Activated T-cell treated with anti-CD3 and anti-CD28 coated beads, Interleukin-2, amount 50 U/mL, for 72 hours (primary cell): Measurements from ENCODE around the gene TLL2. TPM values are rescaled to one million over a fixed set of nuclear protein-coding genes. Genes with fewer than 3 reads are reported as not detected.

Experiments
- ATAC-seq, 2 donors: fragments of 150-1000 bp; cut with Tn5 transposase; replicated peaks in 1 of 2; 2 replicates each; pipeline ENCODE4 v1.10.0; 2021; ENCODE audit warnings: moderate library complexity in 2 of 2, mild to moderate bottlenecking in 1 of 2
- DNase-seq, 2 donors: peaks; one replicate each; pipeline ENCODE4 v3.0.0; 2021 to 2022; ENCODE audit warnings: mixed read lengths in 1 of 2
- H3K27ac Mint-ChIP-seq: one replicate; pipeline ENCODE4 v1.8.0; 2022; ENCODE audit warnings: mild to moderate bottlenecking, moderate library complexity, mixed read lengths
- H3K27me3 Mint-ChIP-seq: one replicate; pipeline ENCODE4 v1.8.0; 2022; ENCODE audit warnings: low read depth, mixed read lengths
- H3K36me3 Mint-ChIP-seq, 2 donors: one replicate each; pipeline ENCODE4 v1.8.0; 2022; ENCODE audit warnings: mixed read lengths in 2 of 2, mild to moderate bottlenecking in 1 of 2; ENCODE audit not compliant: insufficient read depth in 2 of 2
- H3K4me1 Mint-ChIP-seq: one replicate; pipeline ENCODE4 v1.8.0; 2022; ENCODE audit warnings: low read depth, mixed read lengths
- H3K4me3 Mint-ChIP-seq, 2 donors: one replicate each; pipeline ENCODE4 v1.8.0; 2022; ENCODE audit warnings: mild to moderate bottlenecking in 2 of 2, mixed read lengths in 2 of 2, moderate library complexity in 2 of 2
- H3K9me3 Mint-ChIP-seq, 2 donors: one replicate each; pipeline ENCODE4 v1.8.0; 2022; ENCODE audit warnings: mixed read lengths in 2 of 2
- total RNA-seq, 2 donors: library from RNA; stranded (reverse); gene quantifications; one replicate each; pipeline ENCODE4 v1.2.3, GENCODE V29; 2022

The TLL2 gene
- total RNA-seq, 2 donors from 2014 or later: 0.09 TPM; not detected in 1

- no peaks in the 10 kb centered on the region for H3K36me3 Mint-ChIP-seq
- ATAC-seq (no peak), DNase-seq (no peak)
- H3K4me1 Mint-ChIP-seq: no peaks in the 10 kb centered on the region
- no peak overlapping the region for H3K27ac Mint-ChIP-seq
- H3K27me3 Mint-ChIP-seq: peaks cover 15% of the 10 kb centered on the region
- no peaks in the 10 kb centered on the region for H3K9me3 Mint-ChIP-seq
- no peak overlapping the region for H3K4me3 Mint-ChIP-seq
Observed at GRCh38 chr10:96360331-96360730, 153.4 kb downstream of the TLL2 start.

GRCh38 chr10:96359616-96360015 is 154.1 kb downstream of the TLL2 start:
- H3K9me3 Mint-ChIP-seq: no peaks in the 10 kb centered on the region

GRCh38 chr10:96358851-96359540 is 154.7 kb downstream of the TLL2 start, which contains the start of gene OPALIN:
Gene OPALIN (minus strand): TSS chr10:96359002. CDS start chr10:96358896, 106 bp downstream.
- H3K9me3 Mint-ChIP-seq: no peaks in the 10 kb centered on the region
- H3K27ac Mint-ChIP-seq: no peak within 1 kb of the TSS
- peaks cover 15% of the 10 kb centered on the region for H3K27me3 Mint-ChIP-seq
- DNase-seq: no peak
- no peak for ATAC-seq
- no peaks in the 10 kb centered on the region for H3K4me1 Mint-ChIP-seq
- H3K36me3 Mint-ChIP-seq: no peaks in the 10 kb centered on the region
- no peak within 1 kb of the TSS for H3K4me3 Mint-ChIP-seq

More at GRCh38 chr10:96359616-96360015, 154.1 kb downstream of the TLL2 start:
- DNase-seq (no peak), ATAC-seq (no peak)
- Mint-ChIP-seq H3K27me3 (peaks cover 15% of the 10 kb centered on the region), H3K4me1 (no peaks in the 10 kb centered on the region), H3K27ac (no peak overlapping the region), H3K36me3 (no peaks in the 10 kb centered on the region), H3K4me3 (no peak overlapping the region)

- no peaks in the 10 kb centered on the region for H3K36me3 Mint-ChIP-seq
- no peaks in the 10 kb centered on the region for H3K9me3 Mint-ChIP-seq
- DNase-seq (no peak), ATAC-seq (no peak)
- no peak overlapping the region for H3K27ac Mint-ChIP-seq
- no peaks in the 10 kb centered on the region for H3K4me1 Mint-ChIP-seq
- H3K27me3 Mint-ChIP-seq: peaks cover 15% of the 10 kb centered on the region
- no peak overlapping the region for H3K4me3 Mint-ChIP-seq
Observed at GRCh38 chr10:96357038-96357620, 156.6 kb downstream of the TLL2 start.

DNA sequence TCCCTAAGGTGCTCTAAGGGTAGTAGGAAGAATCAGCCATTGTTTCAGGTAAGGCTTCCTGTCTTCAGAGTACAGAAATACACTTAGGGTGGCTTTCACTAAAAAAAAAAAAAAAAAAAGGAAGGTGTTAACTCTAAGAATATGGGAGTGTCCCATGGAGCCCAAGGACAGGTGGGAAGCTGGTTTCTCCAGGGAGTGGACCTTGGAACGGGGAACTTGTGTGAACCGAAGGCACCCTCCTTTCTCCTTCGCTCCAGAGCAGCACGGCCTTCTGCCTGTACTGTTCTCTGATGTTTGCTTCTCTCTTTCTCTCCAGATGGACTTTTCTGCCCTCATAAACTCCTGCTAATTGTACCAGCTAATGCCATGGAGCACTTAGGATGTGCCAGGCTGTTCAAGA is 161.1 kb downstream of the TLL2 start:
- Mint-ChIP-seq H3K27me3 (peaks cover 17% of the 10 kb centered on the region), H3K4me1 (no peaks in the 10 kb centered on the region), H3K9me3 (no peaks in the 10 kb centered on the region), H3K36me3 (no peaks in the 10 kb centered on the region), H3K4me3 (no peak overlapping the region), H3K27ac (no peak overlapping the region)
- DNase-seq (no peak), ATAC-seq (no peak)

DNA sequence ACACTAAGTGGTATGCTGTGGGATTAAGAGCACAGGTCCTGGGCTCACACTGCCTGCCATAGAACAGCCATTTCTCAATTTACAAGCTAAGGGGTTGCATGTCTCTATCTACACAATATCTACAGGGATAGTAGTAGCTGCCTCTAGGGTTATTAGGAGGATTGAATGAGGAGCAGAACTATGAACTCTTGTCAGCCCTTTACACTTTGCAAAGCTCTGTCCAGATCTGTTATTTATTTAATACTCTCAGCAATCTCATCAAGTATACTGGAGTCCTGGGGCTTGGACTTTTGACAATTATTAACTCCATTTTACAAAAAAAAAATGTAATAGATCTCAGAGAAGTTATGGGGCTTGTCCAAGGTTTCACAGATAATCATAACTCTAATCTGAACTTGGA is 161.7 kb downstream of the TLL2 start:
- Mint-ChIP-seq H3K27ac (no peak overlapping the region), H3K27me3 (peaks cover 20% of the 10 kb centered on the region), H3K4me3 (no peak overlapping the region), H3K9me3 (no peaks in the 10 kb centered on the region), H3K36me3 (peaks cover 0 to under 1% of the 10 kb centered on the region in 2 donors), H3K4me1 (no peaks in the 10 kb centered on the region)
- no peak for DNase-seq
- no peak for ATAC-seq

DNA sequence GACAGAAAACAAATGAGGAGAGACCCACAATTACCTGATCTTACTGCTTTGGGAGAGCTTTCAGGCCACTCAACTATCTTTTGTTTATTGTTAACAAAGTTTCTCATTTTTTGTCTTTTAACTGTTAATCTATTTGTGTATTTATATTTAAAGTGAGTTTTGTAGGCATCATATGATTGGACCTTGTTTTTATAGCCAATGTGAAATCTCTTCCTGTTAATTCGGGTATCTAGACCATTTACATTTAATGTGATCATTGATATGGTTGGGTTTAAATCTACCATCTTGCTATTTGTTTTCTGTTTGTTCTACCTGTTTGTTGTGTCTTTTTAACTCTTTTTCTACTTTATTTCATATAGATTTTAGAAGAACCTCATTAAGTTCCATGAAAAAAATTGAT is 167.4 kb downstream of the TLL2 start:
- Mint-ChIP-seq H3K9me3 (peaks cover 5 to 7% of the 10 kb centered on the region in 2 donors), H3K27me3 (peaks cover 20% of the 10 kb centered on the region), H3K27ac (no peak overlapping the region), H3K36me3 (peaks cover 5 to 11% of the 10 kb centered on the region in 2 donors), H3K4me3 (no peak overlapping the region), H3K4me1 (peaks cover 13% of the 10 kb centered on the region)
- no peak for DNase-seq
- no peak for ATAC-seq

GRCh38 chr10:96345222-96345621 is 168.5 kb downstream of the TLL2 start:
- H3K36me3 Mint-ChIP-seq: peaks cover 5 to 11% of the 10 kb centered on the region in 2 donors
- no peak for DNase-seq
- H3K27ac Mint-ChIP-seq: no peak overlapping the region
- peaks cover 23% of the 10 kb centered on the region for H3K4me1 Mint-ChIP-seq
- no peak overlapping the region for H3K4me3 Mint-ChIP-seq
- H3K9me3 Mint-ChIP-seq: peaks cover 5 to 7% of the 10 kb centered on the region in 2 donors
- H3K27me3 Mint-ChIP-seq: peaks cover 15% of the 10 kb centered on the region
- no peak for ATAC-seq

DNA sequence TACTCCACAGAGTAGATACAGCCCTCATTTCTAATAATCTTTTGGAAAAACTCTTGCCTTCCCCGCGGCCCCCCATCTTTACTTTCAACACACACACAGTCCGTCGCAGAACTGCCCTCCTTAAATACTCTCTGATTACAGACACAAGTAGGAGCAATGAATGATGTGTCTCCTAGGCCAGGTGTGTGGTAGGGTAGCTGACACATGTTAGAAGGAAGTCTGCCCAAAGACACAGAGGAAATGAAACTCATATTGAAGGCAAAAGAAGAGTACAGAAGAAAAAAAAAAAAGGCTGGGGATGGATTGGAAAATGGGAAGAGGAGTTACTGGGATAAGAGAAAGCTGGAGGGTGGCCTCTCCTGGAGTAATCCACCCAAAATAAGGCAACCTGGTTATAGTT is 169.5 kb downstream of the TLL2 start:
- Mint-ChIP-seq H3K27ac (no peak overlapping the region), H3K36me3 (peaks cover 5 to 11% of the 10 kb centered on the region in 2 donors), H3K27me3 (peaks cover 15% of the 10 kb centered on the region), H3K9me3 (peaks cover 5 to 7% of the 10 kb centered on the region in 2 donors), H3K4me1 (peaks cover 24% of the 10 kb centered on the region), H3K4me3 (no peak overlapping the region)
- no peak for ATAC-seq
- DNase-seq: no peak

DNA sequence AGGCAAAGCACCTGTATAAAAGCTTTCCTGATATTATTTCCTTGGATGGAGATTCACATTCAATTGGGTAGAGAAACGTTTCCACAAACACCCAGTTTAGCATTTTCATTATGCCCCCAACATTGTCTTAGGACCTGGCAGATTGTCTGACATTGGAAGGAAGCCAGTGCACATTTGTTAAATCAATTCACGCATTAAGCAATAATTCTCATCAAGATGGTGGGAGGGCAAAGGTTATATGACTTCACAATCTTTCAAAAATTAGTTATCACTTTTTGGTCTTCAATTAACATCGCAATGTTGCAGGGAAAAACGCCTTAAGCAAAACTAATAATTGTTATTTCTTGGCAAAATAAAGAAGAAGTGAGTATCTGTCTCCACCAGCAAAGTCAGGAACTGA is 171.3 kb downstream of the TLL2 start:
- Mint-ChIP-seq H3K9me3 (peaks cover 5 to 7% of the 10 kb centered on the region in 2 donors), H3K4me3 (no peak overlapping the region), H3K4me1 (peaks cover 24% of the 10 kb centered on the region), H3K27me3 (peaks cover 12% of the 10 kb centered on the region), H3K36me3 (peaks cover 5 to 11% of the 10 kb centered on the region in 2 donors), H3K27ac (peak overlapping the region; percentile 34)
- DNase-seq (no peak), ATAC-seq (no peak)

GRCh38 chr10:96341219-96342182 is 172.2 kb downstream of the TLL2 start:
- peaks cover 5 to 9% of the 10 kb centered on the region in 2 donors for H3K36me3 Mint-ChIP-seq
- ATAC-seq (peak; percentile 95 to 96), DNase-seq (peak; percentile 49 to 51)
- peaks cover 24% of the 10 kb centered on the region for H3K4me1 Mint-ChIP-seq
- H3K9me3 Mint-ChIP-seq: peaks cover 5 to 7% of the 10 kb centered on the region in 2 donors
- no peak overlapping the region for H3K4me3 Mint-ChIP-seq
- H3K27ac Mint-ChIP-seq: peak overlapping the region; percentile 34
- H3K27me3 Mint-ChIP-seq: peaks cover 8% of the 10 kb centered on the region

DNA sequence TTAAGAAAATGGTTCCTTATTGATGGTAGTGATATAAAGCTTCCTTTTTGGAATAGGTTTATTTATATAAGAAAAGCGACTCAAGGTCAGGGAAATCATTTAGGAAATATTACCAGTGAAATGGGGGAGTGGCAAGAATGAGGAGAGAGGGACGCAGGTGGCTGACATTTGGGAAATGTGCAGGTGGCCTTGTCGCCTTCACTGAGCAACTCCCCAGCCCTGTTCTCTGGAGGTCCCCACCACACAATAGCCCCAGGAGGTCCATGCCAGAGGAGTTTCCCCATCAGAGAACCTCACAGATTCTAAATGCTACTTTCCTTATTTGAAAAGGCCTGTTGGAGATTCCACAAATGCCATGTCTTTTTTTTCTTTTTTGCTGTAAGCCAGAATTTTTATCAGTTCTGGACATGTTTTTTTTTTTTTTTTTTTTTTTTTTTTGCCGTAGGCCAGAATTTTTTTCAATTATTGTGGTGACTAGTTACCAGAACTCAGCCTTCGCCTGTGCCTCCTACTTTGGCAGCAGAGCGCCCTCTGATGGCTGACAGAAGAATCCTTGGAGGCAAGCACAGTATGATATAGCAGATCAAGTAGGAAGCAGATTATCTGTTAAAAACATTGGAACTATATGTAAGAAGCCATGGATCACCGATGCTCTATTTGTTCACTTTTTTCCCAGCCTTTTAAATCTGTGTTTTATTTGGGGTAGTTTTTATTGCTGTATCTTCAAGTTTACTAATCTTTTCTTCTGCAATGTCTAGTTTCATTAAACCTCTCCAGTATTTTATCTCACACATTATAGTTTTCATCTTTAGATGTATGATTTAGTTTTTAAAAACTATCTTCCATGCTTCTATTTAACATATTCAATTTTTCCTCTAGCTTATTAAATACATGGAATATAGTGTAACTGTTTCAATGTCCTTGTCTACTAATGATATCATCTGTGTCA is 173.5 kb downstream of the TLL2 start:
- H3K4me1 Mint-ChIP-seq: peaks cover 24% of the 10 kb centered on the region
- H3K4me3 Mint-ChIP-seq: no peak overlapping the region

More for the DNA sequence above, 173.5 kb downstream of the TLL2 start:
- Mint-ChIP-seq H3K9me3 (no peaks in the 10 kb centered on the region), H3K27me3 (peaks cover 6% of the 10 kb centered on the region), H3K27ac (peak overlapping the region; percentile 89), H3K36me3 (no peaks in the 10 kb centered on the region)
- ATAC-seq (peak; percentile 42 to 61), DNase-seq (peak; percentile 69 to 71)
